HepG2 (cell line): Measurements from ENCODE around the gene CSE1L. TPM values are rescaled to one million over a fixed set of nuclear protein-coding genes. Genes with fewer than 3 reads are reported as not detected.

Source experiments
- ATAC-seq: fragments of 200-7000 bp; cut with Tn5 transposase; 3 replicates; pipeline ENCODE4 v1.9.1; 2020; ENCODE audit warnings: mild to moderate bottlenecking, moderate library complexity
- BruUV-seq: library from RNA; stranded (reverse); fragments of 400-500 nt; replicated peaks from 2 replicates; lab custom pipeline; 2021; lab: Mats Ljungman, UMichigan
- CTCF ChIA-PET: fragments of 300-600 bp; formaldehyde crosslinking; extraction: SDS; loops from one replicate; lab custom pipeline; 2021; ENCODE audit warnings: low total read pairs, inconsistent platforms, low intra/inter-chr PET ratio; lab: Yijun Ruan, JAX
- POLR2A ChIA-PET: fragments of 350-600 bp; sonication (Branson Sonifier 250); formaldehyde crosslinking; loops from one replicate; lab custom pipeline; 2020; ENCODE audit warnings: antibody characterized with exemption, inconsistent platforms; lab: Yijun Ruan, JAX
- DNase-seq: peaks from one replicate; pipeline ENCODE4 v3.0.0-alpha.2; 2015; ENCODE audit warnings: low spot score
- FAIRE-seq: peaks from 3 replicates; lab custom pipeline; 2011; peaks lifted over from hg19 to GRCh38; lab: Jason Lieb, UNC
- H2AFZ ChIP-seq: one replicate; pipeline ENCODE4 v1.6.1; 2011; ENCODE audit warnings: low read length, inconsistent platforms
- H3K27ac ChIP-seq: fragments of 300-600 bp; 3 replicates; pipeline ENCODE4 v1.8.0; 2011; ENCODE audit warnings: mixed run types, mild to moderate bottlenecking, mixed read lengths, low read length, inconsistent platforms; ENCODE audit not compliant: insufficient read depth; ENCODE audit errors: extremely low read length
- H3K27me3 ChIP-seq, 2 experiments: fragments of 200-600 bp in 1 of 2; 2 replicates in 1 of 2; 3 replicates in 1 of 2; pipeline versions ENCODE4 v1.6.0 to v1.8.0; 2011; ENCODE audit warnings: low read length in 2 of 2, mild to moderate bottlenecking in 2 of 2, moderate library complexity in 2 of 2, inconsistent platforms in 1 of 2; ENCODE audit not compliant: insufficient read depth in 2 of 2, control insufficient read depth in 1 of 2
- H3K36me3 ChIP-seq, 2 experiments: fragments of 200-600 bp in 1 of 2; replicated peaks in 1 of 2; 2 replicates in 1 of 2; 3 replicates in 1 of 2; pipeline versions ENCODE4 v1.5.1 to v1.8.0; 2011; ENCODE audit warnings: low read length in 2 of 2, inconsistent platforms in 1 of 2; ENCODE audit not compliant: insufficient read depth in 2 of 2, control insufficient read depth in 1 of 2
- H3K4me1 ChIP-seq: 2 replicates; pipeline ENCODE4 v1.5.1; 2012; ENCODE audit warnings: low read length, inconsistent platforms; ENCODE audit not compliant: insufficient read depth
- H3K4me2 ChIP-seq: 2 replicates; pipeline ENCODE4 v1.6.0; 2011; ENCODE audit warnings: low read depth, low read length, inconsistent platforms
- H3K4me3 ChIP-seq, 3 experiments: fragments of 200-600 bp in 1 of 3; sonication (generic), shearing (Covaris generic) in 1 of 3; replicated peaks in 1 of 3; 2 replicates each; pipeline ENCODE4 v1.5.1; 2011 to 2016; ENCODE audit warnings: low read length in 3 of 3, inconsistent platforms in 2 of 3, low read depth in 2 of 3, mild to moderate bottlenecking in 2 of 3, control low read depth in 1 of 3, mixed read lengths in 1 of 3; ENCODE audit not compliant: insufficient read depth in 1 of 3
- H3K79me2 ChIP-seq: one replicate; pipeline ENCODE4 v1.6.1; 2011; ENCODE audit warnings: low read length, inconsistent platforms; ENCODE audit not compliant: insufficient read depth
- H3K9ac ChIP-seq: 2 replicates; pipeline ENCODE4 v1.6.0; 2011; ENCODE audit warnings: mild to moderate bottlenecking, low read depth, low read length, inconsistent platforms; ENCODE audit not compliant: insufficient read depth
- H3K9me3 ChIP-seq: 2 replicates; pipeline ENCODE4 v1.5.1; 2012; ENCODE audit warnings: mild to moderate bottlenecking, low read length
- H4K20me1 ChIP-seq: 2 replicates; pipeline ENCODE4 v1.6.0; 2011; ENCODE audit warnings: inconsistent platforms, mild to moderate bottlenecking, low read length, moderate library complexity; ENCODE audit not compliant: insufficient read depth
- E2F1 ChIP-seq: sonication (generic); formaldehyde crosslinking; IDR thresholded peaks from 2 replicates; pipeline ENCODE4 v1.5.0; 2020; ENCODE audit warnings: missing genetic modification reagents
- FLYWCH1 ChIP-seq: sonication (generic); formaldehyde crosslinking; IDR thresholded peaks from 2 replicates; pipeline ENCODE4 v1.8.1; 2023; ENCODE audit warnings: mild to moderate bottlenecking, missing genetic modification reagents
- FOSL1 ChIP-seq: sonication (generic); formaldehyde crosslinking; IDR thresholded peaks from 2 replicates; pipeline ENCODE4 v1.9.0; 2021; ENCODE audit warnings: missing genetic modification reagents, borderline replicate concordance
- FOXC1 ChIP-seq: sonication (generic); formaldehyde crosslinking; IDR thresholded peaks from 2 replicates; pipeline ENCODE4 v1.8.0; 2022; ENCODE audit warnings: mild to moderate bottlenecking, missing genetic modification reagents, borderline replicate concordance
- FOXK2 ChIP-seq: fragments of 450-650 bp; IDR thresholded peaks from 2 replicates; pipeline ENCODE4 v1.6.1; 2016
- GATAD2A ChIP-seq: IDR thresholded peaks from 2 replicates; pipeline ENCODE4 v1.6.1; 2016
- MAFF ChIP-seq: IDR thresholded peaks from 2 replicates; pipeline ENCODE4 v1.6.1; 2011; ENCODE audit warnings: low read depth, low read length, improper control_type of control experiment
- MAFK ChIP-seq, 2 experiments: IDR thresholded peaks in 1 of 2; conservative IDR thresholded peaks in 1 of 2; 2 replicates each; pipeline ENCODE4 v1.6.1; 2011; ENCODE audit warnings: improper control_type of control experiment in 2 of 2, low read length in 2 of 2
- MAZ ChIP-seq, 2 experiments: sonication (generic) in 1 of 2; formaldehyde crosslinking in 1 of 2; IDR thresholded peaks; 2 replicates each; pipeline versions ENCODE4 v1.5.0 to v1.6.1; 2012 to 2020; ENCODE audit warnings: low read depth in 2 of 2, mild to moderate bottlenecking in 2 of 2, borderline replicate concordance in 1 of 2, improper control_type of control experiment in 1 of 2, low read length in 1 of 2, missing genetic modification reagents in 1 of 2, moderate library complexity in 1 of 2
- MED8 ChIP-seq: sonication (generic); formaldehyde crosslinking; IDR thresholded peaks from 2 replicates; pipeline ENCODE4 v1.8.1; 2023; ENCODE audit warnings: mild to moderate bottlenecking, missing genetic modification reagents; ENCODE audit not compliant: insufficient replicate concordance
- PAWR ChIP-seq: sonication (generic); formaldehyde crosslinking; IDR thresholded peaks from 2 replicates; pipeline ENCODE4 v1.4.0; 2020; ENCODE audit warnings: missing genetic modification reagents, mild to moderate bottlenecking, borderline replicate concordance
- RBM22 ChIP-seq: fragments of 200-400 bp; formaldehyde crosslinking; optimal IDR thresholded peaks from 2 replicates; pipeline ENCODE3; 2017; ENCODE audit warnings: mild to moderate bottlenecking, low read length, moderate library complexity
- SRSF9 ChIP-seq: fragments of 200-400 bp; formaldehyde crosslinking; IDR thresholded peaks from 2 replicates; pipeline ENCODE4 v1.6.1; 2018; ENCODE audit warnings: borderline replicate concordance, mild to moderate bottlenecking, low read depth, low read length; ENCODE audit not compliant: insufficient read depth, poor library complexity, severe bottlenecking
- ZKSCAN1 ChIP-seq: fragments of 150-350 bp; IDR thresholded peaks from 2 replicates; pipeline ENCODE4 v1.6.1; 2014; ENCODE audit warnings: low read length
- ZNF382 ChIP-seq: sonication (generic); formaldehyde crosslinking; IDR thresholded peaks from 2 replicates; pipeline ENCODE4 v1.5.0; 2020; ENCODE audit warnings: missing genetic modification reagents, mild to moderate bottlenecking, borderline replicate concordance
- ZNF569 ChIP-seq: sonication (generic); formaldehyde crosslinking; IDR thresholded peaks from 2 replicates; pipeline ENCODE4 v1.5.0; 2020; ENCODE audit warnings: mild to moderate bottlenecking, missing genetic modification reagents, moderate library complexity, borderline replicate concordance
- WGBS: methylation state at CpG from one replicate; pipeline ENCODE4 v1.1.6; 2017; ENCODE audit warnings: low lambda C conversion rate; 5-methylcytosine and 5-hydroxymethylcytosine counted together
- in situ Hi-C: cut with HindIII; loops from 2 replicates; pipeline ENCODE4 v1.10.0; 2017; ENCODE audit warnings: low pct_unique_long_range_greater_than_20kb; ENCODE audit not compliant: extremely low pct_ligation_motif_present
- intact Hi-C: fragments of 100-400 bp; cut with micrococcal nuclease; formaldehyde crosslinking; loops from one replicate; pipeline ENCODE4 v1.10.0; 2022; ENCODE audit not compliant: unreplicated experiment
- polyA plus RNA-seq, 8 experiments: library from polyadenylated mRNA; depleted of rRNA in 3 of 8; stranded (reverse) in 7 of 8; unstranded in 1 of 8; fragments of >200 nt; fragmentation: Illumina TruSeq in 4 of 8; extraction: Trizol in 4 of 8; gene quantifications; 2 replicates each; pipeline versions ENCODE4 v1.2.1 to v1.2.3, GENCODE V29; 2011 to 2016; ENCODE audit warnings: low read depth in 4 of 8, missing spikeins in 1 of 8, mixed read lengths in 1 of 8; ENCODE audit not compliant: insufficient read depth in 1 of 8
- total RNA-seq, 5 experiments: library from RNA; depleted of rRNA; stranded (reverse); fragments of >200 nt; fragmentation: Illumina TruSeq; extraction: Trizol; gene quantifications; 2 replicates each; pipeline ENCODE4 v1.2.3, GENCODE V29; 2016; ENCODE audit warnings: low read depth in 1 of 5
- TF ChIP-seq, protein P1 (sequence below): IDR thresholded peaks from 2 replicates; pipeline ENCODE4 v1.6.1; 2016; ENCODE audit warnings: missing genetic modification reagents, missing compliant biosample characterization

CSE1L gene
- total and polyA plus RNA-seq, 2 of the 13 experiments (the other 11 are each of a cell fraction or from before 2014, with no cell fraction given), result 56.9 to 258 TPM

DNA sequence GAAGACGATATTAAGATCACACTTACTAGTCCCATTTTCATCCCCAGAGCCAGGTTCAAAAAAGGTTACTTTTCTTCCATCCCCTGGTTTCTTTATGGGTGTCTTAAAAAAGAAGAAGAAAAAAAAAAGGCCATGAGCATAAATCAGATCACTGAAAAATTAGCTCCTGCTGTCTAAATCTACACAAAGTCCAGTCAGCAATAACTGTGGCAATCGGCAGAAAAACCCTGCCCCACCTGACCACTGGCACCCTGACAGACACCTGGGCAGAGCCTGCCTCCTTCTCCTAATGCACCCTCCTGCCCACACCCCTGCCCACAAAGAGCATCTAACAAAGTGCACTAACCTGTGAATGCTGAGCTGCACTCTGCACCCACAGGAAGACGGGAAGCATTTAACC lies 72.2 kb downstream of the CSE1L start:
- no peaks in the 10 kb centered on the region; the same call in 1 of the 2 replicates for H4K20me1 ChIP-seq
- ChIA-PET CTCF (no interaction called here), POLR2A (no interaction called here)
- H3K27me3 ChIP-seq, result no peaks in the 10 kb centered on the region
- H3K9me3 ChIP-seq, result no peaks in the 10 kb centered on the region
- no peak for ATAC-seq
- H3K27ac ChIP-seq, result no peak overlapping the region
- FAIRE-seq, result no peak
- H3K4me1 ChIP-seq, result no peaks in the 10 kb centered on the region
- DNase-seq, result no peak
- peak; percentile 75 for TF ChIP-seq MAFF
- TF ChIP-seq RBM22, result peak; percentile 67
- TF ChIP-seq FOSL1 (CRISPR knock-in tag), result no peak
- TF ChIP-seq MAFK (conservative IDR thresholded peaks at IDR 0.05 in 1 of 2, IDR thresholded peaks at IDR 0.05 in 1 of 2; ENCODE audit: low read length in 2 of 2), result peak; percentile 66 to 80
- H3K36me3 ChIP-seq, result peaks cover 59 to 95% of the 10 kb centered on the region in 2 experiments
- intact Hi-C loops (no loop called here), in situ Hi-C loops (no loop called here)
- BruUV-seq, result no TSS peak
- H3K4me2 ChIP-seq, result no peak overlapping the region
- 94% methylated on average over 3 of the region's 3 CpGs for WGBS
- no peaks in the 10 kb centered on the region for H3K79me2 ChIP-seq
- H3K9ac ChIP-seq, result no peak overlapping the region
- no peak overlapping the region for H2AFZ ChIP-seq
- H3K4me3 ChIP-seq, result no peak overlapping the region

DNA sequence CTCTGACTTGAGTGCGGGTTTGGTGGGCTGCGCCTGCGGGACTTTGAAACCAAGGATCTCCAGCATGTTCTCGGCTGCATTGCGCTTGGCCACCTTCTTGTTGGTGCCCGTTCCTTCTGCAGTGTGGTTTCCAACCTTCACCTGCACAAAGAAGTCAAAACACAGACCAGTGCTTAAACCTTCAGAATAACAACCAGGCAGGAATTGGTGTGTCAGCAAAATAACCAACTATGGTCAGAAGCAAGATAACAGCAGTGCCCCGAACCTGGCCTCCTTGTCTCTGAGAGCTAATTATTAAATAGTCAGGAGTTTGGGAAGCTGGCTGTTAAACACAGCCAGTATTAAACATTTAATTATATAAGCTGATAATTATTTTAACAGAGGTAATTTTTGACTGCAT lies 73.9 kb downstream of the CSE1L start:
- no TSS peak for BruUV-seq
- H3K4me3 ChIP-seq, result no peak overlapping the region
- H3K4me2 ChIP-seq, result no peak overlapping the region
- H3K9ac ChIP-seq, result no peak overlapping the region
- intact Hi-C loops, result no loop called here
- H3K27ac ChIP-seq, result no peak overlapping the region
- no peaks in the 10 kb centered on the region for H3K27me3 ChIP-seq
- ChIA-PET CTCF (no interaction called here), POLR2A (no interaction called here)
- WGBS, result 98% methylated on average over 7 of the region's 7 CpGs
- no peaks in the 10 kb centered on the region for H3K9me3 ChIP-seq
- ATAC-seq, result no peak
- in situ Hi-C loops, result no loop called here
- no peaks in the 10 kb centered on the region; the same call in 1 of the 2 replicates for H4K20me1 ChIP-seq
- no peak for DNase-seq
- no peaks in the 10 kb centered on the region for H3K79me2 ChIP-seq
- FAIRE-seq, result no peak
- H3K4me1 ChIP-seq, result no peaks in the 10 kb centered on the region
- H2AFZ ChIP-seq, result no peak overlapping the region
- H3K36me3 ChIP-seq, result peaks cover 63 to 95% of the 10 kb centered on the region in 2 experiments
- TF ChIP-seq MED8 (CRISPR knock-in tag) (no peak), SRSF9 (no peak), FOXK2 (no peak), FLYWCH1 (no peak), GATAD2A (CRISPR knock-in tag) (no peak), ZNF382 (no peak), FOXC1 (CRISPR knock-in tag) (no peak), ZNF569 (no peak), MAZ (IDR thresholded peaks at IDR 0.05; ENCODE audit: borderline replicate concordance, low read depth, low read length) (no peak), MAZ (CRISPR knock-in tag; IDR thresholded peaks at IDR 0.05; ENCODE audit: low read depth) (no peak), E2F1 (CRISPR knock-in tag) (no peak), PAWR (CRISPR knock-in tag) (no peak), ZKSCAN1 (no peak)
- TF ChIP-seq, protein P1, sequence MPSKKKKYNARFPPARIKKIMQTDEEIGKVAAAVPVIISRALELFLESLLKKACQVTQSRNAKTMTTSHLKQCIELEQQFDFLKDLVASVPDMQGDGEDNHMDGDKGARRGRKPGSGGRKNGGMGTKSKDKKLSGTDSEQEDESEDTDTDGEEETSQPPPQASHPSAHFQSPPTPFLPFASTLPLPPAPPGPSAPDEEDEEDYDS, result no peak
